Stimulated activated CD4-positive, alpha-beta T cell treated with anti-CD3 and anti-CD28 coated beads, TNF-alpha, amount 100 ng/mL, for 4 hours (primary cell): ENCODE data around the gene TBC1D7.

Experiments
- DNase-seq, 3 experiments: peaks; one replicate each; pipeline ENCODE4 v3.0.0-alpha.2; 2020; ENCODE audit warnings: low read depth in 3 of 3

The TBC1D7 gene

GRCh38 chr6:13319891-13320564 lies 8.3 kb downstream of the TBC1D7 start:
- no peak for DNase-seq

DNA sequence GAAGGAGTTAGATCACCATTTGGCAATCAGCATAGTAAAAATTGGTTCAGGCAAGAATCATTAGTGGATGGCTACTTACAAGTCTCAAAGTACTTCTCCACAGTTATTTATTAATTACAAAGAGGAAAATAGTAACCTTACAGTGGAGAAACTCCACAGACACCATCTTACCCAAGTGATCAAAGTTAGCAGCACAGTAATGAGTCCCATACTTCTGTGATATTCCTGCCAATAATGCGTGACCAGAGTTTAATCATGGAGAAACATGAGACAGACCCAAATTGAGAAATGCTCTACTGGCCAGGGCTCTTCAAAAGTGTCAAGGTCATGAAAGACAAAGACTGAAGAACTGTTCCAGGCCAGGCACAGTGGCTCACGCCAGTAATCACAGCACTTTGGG lies 9.5 kb downstream of the TBC1D7 start:
- no peak for DNase-seq

GRCh38 chr6:13315896-13316295 lies 12.4 kb downstream of the TBC1D7 start:
- no peak for DNase-seq

- no peak for DNase-seq
Measured at GRCh38 chr6:13314806-13315205, 13.5 kb downstream of the TBC1D7 start.

- no peak for DNase-seq
Measured at GRCh38 chr6:13311155-13311554, 17.2 kb downstream of the TBC1D7 start.

DNA sequence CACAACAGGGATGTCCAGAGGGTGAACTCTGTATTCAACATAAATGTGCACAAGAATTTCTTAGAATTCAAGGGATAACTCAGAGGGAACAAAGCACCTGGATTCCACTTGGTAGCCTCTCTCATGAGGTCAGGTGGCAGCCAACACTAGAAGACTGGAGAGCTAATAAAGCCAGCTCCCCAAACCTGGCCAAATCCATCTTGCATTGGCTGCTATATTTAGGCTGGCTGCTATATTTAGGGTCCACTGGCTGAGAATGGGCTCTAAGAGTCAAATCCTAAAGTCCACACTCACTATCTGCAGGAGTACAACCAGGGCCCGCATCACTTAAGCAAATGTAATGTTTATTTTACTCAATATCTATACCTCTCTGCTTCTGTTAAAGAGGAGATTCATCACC lies 20.0 kb downstream of the TBC1D7 start:
- DNase-seq = no peak

DNA sequence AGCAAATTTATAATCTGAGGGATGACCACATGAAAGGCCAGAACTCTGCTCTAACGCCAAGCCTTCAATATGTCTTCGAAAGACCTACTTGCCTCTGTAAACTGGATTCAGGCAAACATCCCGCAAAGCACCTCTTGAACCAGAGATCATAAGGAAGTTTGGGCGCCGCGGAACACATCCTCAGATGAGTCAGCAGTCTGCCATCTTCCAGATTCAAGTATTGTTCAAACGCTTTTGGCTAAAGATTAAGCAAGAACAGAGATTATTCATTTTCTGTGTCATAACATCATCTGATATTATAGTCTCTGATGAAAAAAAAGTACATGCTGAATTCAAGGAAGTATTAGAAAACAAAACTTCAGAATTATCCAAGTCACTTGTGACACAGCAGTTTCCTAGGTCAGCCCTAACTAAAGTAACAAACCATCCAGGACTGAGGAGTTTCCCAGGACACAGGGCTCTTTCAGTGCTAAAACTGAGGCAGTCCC lies 20.8 kb downstream of the TBC1D7 start:
- no peak for DNase-seq

DNA sequence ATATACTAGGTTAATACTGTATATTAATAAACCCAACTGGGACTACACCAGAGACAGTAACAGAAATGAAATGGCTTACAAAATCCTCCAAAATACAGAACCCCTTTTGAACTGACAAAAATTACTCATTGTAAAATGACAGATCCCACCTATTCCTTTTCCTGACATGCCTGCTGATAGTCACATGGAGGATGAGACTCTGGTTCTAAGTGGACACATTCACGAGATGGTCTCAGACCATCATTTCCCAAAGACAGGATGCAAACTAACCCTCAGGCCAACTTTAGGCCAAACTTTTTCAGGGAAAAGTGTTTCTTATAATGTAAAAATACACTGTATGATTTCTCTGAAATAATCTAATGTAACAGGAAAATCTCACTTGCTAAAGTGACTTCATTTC lies 22.5 kb downstream of the TBC1D7 start:
- no peak for DNase-seq

DNA sequence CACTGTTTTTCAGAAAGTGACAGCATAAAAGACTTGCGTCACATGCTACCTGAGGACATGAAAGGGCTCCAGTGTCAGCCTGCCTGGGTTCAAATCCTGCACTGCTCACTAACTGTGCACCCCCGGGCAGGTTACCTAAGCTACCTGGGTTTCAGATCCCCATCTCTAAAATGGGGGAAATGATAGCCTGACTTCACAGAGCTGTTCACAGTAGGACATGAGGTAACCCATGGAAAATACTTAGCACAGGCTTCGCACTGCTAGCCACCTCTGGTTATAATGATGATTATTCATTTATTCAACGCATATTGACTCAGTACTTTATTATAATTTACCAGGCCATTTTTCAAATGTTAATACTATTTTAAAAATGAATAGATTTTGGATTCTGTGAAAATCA lies 23.0 kb downstream of the TBC1D7 start:
- DNase-seq = no peak

DNA sequence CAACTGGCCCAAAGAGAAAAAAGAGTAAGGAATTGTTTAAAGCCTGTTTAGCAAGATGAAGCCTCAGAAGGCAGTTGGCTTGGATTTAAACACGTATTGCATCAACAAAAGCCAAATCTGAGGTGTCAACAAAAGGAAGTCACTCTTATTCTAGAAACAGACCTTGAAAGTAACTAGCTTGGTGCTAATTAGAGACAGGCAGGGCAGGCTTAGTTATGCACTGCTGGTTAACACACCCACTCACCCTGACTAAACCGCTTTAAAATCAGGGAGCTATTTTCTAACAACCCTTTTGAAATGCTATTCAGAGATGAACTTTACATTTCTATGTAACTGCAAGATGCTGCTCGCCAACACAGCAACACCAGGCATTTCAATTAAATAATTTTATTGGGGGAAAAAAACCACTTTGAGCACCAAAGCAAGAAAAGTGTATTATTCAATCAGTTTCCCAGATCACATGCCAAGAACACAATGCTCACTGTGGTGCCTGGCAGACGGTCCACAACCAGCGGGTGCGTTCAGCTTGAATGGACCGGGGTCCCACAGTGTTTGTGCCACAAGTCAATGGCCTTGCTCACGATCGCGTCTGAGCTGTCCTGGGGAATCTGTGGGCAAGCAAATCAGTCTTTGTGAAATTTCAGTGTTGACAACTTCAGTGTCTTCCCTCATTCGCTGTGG lies 23.6 kb downstream of the TBC1D7 start:
- no peak for DNase-seq

GRCh38 chr6:13304101-13304500 lies 24.2 kb downstream of the TBC1D7 start:
- DNase-seq = no peak

DNA sequence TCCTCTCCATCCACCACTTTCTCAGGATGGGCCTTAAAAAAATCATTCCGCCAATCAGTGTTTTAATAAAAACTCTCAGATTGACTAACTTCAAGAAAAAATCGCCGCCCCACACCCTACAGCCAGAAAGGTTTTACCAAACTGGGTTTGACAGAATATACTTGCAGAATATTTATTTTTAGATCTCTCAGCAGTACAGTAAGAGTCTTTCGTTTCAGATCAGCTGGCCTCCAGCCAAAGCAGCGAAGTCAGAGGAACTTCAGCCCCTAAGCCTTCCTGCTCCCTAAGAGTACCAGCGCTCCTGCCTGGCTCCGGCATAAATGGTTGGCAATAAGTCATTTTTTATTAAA lies 24.7 kb downstream of the TBC1D7 start:
- DNase-seq = no peak

DNA sequence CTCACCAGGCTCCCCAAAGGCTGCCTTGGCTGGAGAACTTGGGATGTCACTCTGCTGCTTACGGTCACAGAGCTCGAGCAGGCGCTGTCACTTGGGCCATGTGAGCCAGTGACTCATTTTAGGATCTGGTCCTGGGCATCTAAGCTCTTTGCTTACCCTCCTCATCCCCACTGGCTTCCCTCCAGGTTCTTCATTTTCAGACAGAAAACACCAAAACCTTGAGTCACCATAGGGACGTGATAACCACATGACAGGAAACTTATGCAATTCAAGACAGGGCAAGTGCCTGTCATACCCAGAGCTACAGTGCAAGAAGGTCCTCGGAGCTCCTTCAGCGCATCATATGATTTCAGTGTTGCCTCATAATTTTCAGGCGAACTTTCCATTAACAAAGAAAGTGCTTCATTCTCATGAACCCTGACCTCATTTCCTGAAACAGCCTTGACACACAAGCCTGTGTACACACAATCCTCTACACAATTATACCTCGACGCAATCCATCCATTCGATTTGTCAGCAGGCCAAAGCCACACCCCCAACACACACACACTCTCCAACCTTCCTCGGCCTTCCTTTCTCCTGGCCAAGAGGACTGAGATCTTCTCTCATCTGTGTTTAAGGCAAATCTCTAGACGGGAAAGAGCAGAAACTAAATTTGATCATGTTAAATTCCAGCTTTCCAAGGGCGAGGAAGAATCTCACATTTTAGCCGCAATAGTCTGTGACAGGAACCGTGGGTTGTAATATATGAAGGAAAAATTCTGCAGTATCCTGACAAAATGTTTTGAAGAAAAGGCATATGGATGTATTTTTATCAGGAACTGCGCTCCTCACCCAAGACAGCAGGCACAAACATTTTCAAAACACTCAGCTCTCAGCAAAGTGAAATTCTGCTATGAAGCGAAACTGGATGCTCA lies 25.3 kb downstream of the TBC1D7 start:
- no peak for DNase-seq

DNA sequence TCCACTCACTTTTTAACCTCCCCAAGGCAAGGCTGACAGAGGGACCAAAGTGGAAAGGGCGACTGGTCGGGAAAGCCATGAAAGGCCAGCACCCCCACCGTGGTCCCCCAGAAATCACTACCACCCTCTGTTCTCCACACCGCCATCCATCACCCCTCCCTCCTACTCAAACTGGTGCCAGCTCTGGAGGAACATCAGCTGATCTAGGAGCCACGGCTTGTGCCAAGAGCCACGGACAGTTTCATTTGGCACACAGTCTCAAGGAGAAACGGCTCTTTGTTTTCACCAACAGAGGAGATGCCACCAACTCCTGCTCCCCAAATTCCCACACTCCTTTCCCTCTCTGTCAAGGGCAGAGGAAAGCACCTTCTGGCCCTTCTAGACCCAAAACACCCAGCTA lies 26.0 kb downstream of the TBC1D7 start:
- DNase-seq = no peak

GRCh38 chr6:13300643-13301590 lies 27.4 kb downstream of the TBC1D7 start:
- no peak for DNase-seq

DNA sequence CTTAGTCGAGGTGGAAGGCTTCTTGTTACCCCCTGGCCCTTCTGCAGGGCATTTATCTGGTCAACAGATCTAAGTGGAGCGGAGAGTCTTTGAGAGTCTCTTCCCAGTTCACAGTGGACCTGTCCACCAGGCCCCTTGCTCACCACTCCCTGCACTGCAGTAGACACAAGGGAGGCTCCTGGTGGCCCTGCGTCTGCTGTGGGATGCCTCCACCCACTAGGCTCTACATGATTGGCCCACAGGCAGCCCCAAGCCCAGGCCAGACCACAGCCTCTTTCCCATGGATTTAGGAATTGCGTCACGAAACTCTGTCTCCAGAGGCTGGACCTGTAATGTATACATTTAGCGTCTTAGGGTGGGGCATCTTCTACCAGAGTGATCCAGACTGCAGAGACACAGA lies 28.4 kb downstream of the TBC1D7 start:
- no peak for DNase-seq

DNA sequence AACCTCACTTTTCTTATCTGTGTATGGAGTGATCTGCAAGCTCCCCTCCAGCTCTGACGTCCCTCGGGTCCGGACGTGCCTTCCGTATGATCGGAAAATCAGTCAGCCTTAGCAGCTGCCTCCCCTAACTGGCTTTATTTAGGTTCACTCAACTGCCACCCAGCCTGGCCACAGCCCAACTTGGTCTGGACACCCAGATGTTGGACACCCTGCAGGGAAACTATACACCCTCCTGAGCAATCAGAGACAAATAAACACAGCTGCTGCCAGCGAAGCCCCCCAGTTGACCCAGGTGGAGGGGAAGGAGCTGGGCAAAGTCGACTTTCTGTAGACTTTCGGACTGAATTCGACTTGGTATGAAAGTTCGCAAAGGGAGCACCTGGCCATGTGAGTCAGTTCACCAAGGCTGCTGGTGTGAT lies 28.9 kb downstream of the TBC1D7 start:
- no peak for DNase-seq

DNA sequence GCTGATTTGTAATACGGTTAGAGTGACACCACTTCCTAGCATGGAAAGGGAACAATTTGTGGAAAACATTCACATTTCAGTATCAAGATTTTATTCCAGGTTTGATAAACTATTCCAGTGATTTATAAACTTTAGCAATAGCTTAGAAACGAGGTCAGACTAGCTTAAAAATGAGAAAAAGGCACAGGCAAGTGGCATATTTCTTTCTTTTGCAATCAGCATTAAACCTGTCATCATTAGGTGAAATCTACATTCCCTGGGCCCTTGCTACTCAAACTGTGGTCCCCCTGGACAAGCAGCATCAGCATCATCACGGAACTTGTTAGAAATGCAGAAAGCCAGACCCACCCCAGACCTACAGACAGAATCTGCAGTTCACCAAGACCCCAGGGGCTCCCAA lies 29.9 kb downstream of the TBC1D7 start:
- DNase-seq = no peak

- no peak for DNase-seq
Measured at GRCh38 chr6:13297391-13297790, 30.9 kb downstream of the TBC1D7 start.

GRCh38 chr6:13296536-13296997 lies 31.8 kb downstream of the TBC1D7 start:
- no peak for DNase-seq

DNA sequence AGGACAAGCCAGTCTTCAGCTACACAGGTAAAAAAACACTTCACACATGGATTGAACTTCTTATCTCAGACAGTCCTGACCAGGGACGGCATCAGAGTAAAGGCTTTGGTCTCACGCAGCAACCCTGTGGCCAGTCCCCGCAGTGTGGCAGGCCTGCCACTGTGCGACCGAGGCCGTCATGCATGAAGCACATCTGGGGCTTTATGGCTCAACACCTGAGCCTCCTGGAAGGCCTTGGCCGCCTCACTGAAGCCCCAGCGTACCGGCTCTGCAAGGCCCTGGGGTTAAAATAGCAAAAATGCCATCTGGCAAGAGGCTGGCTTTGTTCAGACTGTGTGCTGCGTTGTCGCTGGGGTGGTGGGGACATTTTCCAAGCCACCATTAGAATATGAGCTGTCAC lies 32.8 kb downstream of the TBC1D7 start:
- DNase-seq = no peak
